Esophagus muscularis mucosa (tissue), 4 donors: ENCODE measurements around the gene PUSL1.

Experiments used
- EP300 ChIP-seq: sonication (generic); formaldehyde crosslinking; IDR thresholded peaks from one replicate; pipeline ENCODE4 v1.6.1; 2017; ENCODE audit warnings: antibody characterized with exemption
- POLR2A ChIP-seq: fragments of 450-650 bp; IDR thresholded peaks from one replicate; pipeline ENCODE4 v1.6.1; 2017; ENCODE audit warnings: antibody characterized with exemption, moderate library complexity, mild to moderate bottlenecking, low read depth
- POLR2AphosphoS5 ChIP-seq, 2 donors: sonication (generic); formaldehyde crosslinking; IDR thresholded peaks; one replicate each; pipeline ENCODE4 v1.6.1; 2017; ENCODE audit warnings: antibody characterized with exemption in 2 of 2
- TF ChIP-seq, protein P1 (sequence below), 3 experiments: fragments of 200-600 bp in 2 of 3; fragments of 450-650 bp in 1 of 3; sonication (generic) in 2 of 3; IDR thresholded peaks; one replicate each; pipeline ENCODE4 v1.5.1; 2017 to 2019; ENCODE audit warnings: antibody characterized with exemption in 3 of 3, mild to moderate bottlenecking in 2 of 3, moderate library complexity in 1 of 3

DNA sequence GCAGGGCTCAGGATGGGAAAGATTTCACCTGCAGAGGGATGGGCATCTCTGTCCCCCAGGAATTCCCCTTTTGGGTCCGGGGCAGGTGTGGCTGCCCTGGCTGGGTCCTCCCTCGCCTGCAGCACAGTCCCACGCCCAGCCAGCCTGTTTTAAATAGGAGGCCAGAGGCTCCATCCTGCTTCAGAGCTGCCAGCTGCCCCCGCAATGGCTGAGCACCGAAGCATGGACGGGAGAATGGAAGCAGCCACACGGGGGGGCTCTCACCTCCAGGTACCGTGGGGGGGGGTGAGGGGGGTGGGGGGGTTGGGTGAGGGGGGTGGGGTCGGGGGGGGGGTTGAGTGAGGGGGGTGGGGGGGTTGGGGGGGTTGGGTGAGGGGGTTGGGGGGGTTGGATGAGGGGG is 24.6 kb upstream of the PUSL1 start:
- no peak for TF ChIP-seq POLR2A
- TF ChIP-seq, protein P1, sequence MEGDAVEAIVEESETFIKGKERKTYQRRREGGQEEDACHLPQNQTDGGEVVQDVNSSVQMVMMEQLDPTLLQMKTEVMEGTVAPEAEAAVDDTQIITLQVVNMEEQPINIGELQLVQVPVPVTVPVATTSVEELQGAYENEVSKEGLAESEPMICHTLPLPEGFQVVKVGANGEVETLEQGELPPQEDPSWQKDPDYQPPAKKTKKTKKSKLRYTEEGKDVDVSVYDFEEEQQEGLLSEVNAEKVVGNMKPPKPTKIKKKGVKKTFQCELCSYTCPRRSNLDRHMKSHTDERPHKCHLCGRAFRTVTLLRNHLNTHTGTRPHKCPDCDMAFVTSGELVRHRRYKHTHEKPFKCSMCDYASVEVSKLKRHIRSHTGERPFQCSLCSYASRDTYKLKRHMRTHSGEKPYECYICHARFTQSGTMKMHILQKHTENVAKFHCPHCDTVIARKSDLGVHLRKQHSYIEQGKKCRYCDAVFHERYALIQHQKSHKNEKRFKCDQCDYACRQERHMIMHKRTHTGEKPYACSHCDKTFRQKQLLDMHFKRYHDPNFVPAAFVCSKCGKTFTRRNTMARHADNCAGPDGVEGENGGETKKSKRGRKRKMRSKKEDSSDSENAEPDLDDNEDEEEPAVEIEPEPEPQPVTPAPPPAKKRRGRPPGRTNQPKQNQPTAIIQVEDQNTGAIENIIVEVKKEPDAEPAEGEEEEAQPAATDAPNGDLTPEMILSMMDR (IDR thresholded peaks at IDR 0.05): no peak
- TF ChIP-seq POLR2AphosphoS5 (IDR thresholded peaks at IDR 0.05): no peak
- TF ChIP-seq EP300: no peak
